ENCODE data around the gene CDC25C. TPM values are rescaled to one million over a fixed set of nuclear protein-coding genes. Genes with fewer than 3 reads are reported as not detected.
A peak's percentile ranks its signal among the peaks of the same experiment; 100 is the strongest.

CDC25C gene
- 1 to 10 TPM; 2.6 to 5.5 (median 4.0) TPM for polyA plus RNA-seq (ENCODE audit: insufficient read length in 10 of 10)
- long read RNA-seq, donor 1 = 0 reads
- long read RNA-seq, donor 2 = 0 reads
- long read RNA-seq, donor 3 = 0 reads
- long read RNA-seq, donor 4, partial matches to known transcripts = 0 of 1 reads
- long read RNA-seq, donor 4, other reads (novel, unspliced or antisense) = 0 of 1 reads
- long read RNA-seq, donor 5 = 0 reads
- long read RNA-seq, donor 6, partial matches to known transcripts = 223 of 234 reads
- long read RNA-seq, donor 6, other reads (novel, unspliced or antisense) = 11 of 234 reads
- long read RNA-seq, donor 7 = 0 reads
- long read RNA-seq, donor 8 = 0 reads
- long read RNA-seq, donor 9 = 0 reads

DNA sequence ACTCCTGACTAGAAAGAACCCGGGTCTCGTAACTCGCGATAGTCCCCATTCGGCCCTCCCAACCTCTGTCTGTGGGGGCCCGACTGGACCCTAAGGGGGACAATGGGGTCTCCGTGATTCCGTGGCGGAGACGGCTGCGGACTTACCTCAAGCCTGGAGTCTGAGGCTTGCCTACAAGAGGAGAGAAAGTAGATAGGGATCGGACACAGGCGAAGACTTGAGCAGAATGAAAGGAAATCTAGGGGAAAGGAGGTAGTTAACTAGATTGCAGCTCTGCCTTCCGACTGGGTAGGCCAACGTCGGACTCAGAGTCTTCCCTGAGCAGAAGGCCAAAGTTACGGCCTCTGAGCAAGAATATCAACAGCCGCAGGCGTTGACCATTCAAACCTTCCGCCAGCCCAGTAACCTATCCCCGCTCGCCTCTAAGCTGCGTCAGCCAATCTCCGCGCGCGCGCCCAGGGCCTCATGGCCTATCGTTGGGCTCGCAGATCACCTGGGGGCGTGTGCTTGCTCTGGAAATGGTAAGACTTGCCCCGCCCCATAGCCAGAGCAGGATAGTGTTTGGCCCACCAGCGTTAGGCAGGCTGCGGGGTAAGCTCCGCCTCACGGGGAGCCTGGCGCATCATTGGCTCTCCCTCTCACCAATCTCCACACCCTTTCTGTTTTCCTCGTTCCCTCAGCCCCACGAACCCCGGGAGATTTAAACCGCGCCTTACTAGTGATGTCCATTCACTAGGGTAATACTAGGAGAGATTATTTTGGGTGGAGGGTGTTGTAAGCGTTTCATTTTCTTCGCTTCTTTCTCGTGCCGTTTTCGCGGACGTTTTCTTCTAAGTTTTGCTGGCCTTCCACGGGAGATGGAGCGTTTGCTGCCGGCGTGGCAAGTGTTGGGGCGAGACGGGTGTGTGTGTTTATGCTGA lies at the start of gene CDC25C:
Gene CDC25C, minus strand, starts transcription at position 356 of the 920 bp plus-strand sequence. CDS start 624 bp downstream, outside the sequence.
- peak; percentile 98 to 99 (median 99) for DNase-seq

DNA sequence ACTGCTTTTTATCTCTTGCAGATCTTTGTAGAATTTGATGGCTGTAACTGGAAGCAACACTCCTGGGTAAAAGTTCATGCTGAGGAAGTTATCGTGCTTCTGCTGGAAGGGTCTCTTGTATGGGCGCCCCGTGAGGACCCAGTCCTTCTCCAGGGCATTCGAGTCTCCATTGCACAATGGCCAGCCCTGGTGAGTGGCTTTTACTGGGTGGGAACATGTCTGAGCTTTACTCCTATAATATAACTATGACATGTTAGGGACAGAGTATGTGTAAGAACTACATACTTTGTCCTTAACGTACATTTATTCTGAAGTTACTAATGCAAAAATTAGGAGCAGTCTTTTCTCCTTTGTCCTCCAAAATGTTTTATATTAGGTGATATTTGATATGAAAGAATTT lies 41.0 kb upstream of the CDC25C start:
- no peak for DNase-seq

DNA sequence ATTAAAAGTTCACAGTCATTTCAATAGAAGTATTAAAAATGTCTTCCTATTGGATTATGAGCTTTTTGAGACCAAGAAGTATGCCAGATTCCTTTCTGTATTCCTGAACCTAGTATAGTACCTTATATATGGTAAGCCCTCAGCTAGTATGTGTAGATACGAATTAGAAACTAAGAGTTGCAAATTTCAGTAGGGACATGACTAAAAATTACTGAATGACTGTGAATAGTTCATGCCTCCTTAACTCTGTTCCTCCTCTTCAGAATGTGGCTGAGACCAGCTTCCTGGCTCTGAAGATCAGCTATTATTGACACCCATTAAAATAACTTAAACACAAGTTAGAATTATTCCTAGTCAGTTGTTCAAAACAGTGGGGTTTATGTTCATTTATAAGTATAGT lies 40.6 kb upstream of the CDC25C start:
- DNase-seq = no peak

DNA sequence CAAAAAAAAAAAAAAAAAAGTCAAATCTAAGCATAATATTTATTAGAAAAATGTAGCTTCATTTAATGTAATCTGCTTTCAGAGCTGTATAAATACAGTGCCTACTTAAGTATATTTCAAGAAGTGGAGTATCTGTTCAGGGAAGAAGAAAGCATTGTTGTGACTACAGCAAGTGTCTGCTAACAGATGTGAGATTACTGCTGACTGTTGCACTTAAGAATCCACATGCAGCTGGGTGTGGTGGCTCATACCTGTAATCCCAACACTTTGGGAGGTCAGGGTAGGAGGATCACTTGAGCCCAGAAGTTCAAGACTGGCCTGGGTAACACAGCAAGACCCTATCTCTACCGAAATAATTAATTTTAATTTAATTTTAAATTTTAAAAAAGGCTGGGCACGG lies 39.9 kb upstream of the CDC25C start:
- DNase-seq = no peak

DNA sequence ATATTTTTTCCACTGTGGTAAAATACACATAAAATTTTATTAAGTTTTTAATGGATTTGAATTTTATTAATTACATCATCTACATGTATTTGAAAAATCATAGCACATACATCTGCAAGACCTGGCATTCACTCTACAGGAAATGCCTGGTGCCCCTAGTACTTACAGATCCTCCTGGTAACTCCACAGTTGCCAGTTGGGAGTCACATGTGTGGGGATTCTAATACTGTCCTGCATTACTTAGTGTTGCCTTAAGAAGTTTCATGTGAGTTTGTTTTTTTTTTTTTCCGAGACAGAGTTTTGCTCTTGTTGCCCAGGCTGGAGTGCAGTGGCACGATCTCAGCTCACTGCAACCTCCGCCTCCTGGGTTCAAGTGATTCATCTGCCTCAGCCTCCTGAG lies 38.9 kb upstream of the CDC25C start:
- no peak for DNase-seq

DNA sequence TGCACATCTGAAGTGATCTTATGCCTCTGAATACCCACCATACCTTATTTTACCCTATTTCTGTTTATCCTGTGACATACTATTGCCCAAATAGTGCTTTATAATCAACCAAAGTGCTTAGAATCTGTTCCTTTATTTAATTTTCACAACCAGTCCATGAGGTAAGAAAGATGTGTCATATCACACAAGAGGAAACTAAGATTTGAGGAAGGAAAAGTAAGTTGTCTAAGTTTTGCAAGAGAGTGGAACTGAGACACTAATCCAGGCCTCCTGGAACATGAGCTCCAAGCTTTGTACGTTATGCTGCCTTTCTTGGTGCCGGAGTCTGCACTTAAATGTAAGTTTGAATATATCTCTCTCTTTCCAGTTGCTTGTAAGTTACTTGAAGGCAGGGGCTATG lies 38.1 kb upstream of the CDC25C start:
- DNase-seq = peak in 1 of 3 donors; percentile 21

DNA sequence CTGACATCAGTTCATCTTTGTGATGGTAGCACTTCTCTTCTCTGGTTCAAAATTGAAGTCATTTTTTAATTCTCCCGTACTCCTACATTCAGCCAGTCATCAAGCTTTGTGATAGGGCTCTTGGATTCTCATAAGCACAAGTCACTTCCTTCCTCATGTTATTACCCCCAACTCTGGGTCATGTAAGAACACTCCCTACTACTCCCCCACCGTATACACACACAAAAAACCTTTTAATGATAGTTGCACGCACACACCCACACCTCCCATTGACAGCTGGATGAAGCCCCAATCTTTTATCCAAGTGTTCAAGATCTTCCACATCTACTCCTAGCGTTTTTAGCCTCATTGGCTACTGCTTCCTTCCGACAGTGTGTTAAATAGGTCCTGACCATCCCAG lies 37.7 kb upstream of the CDC25C start:
- DNase-seq = no peak

DNA sequence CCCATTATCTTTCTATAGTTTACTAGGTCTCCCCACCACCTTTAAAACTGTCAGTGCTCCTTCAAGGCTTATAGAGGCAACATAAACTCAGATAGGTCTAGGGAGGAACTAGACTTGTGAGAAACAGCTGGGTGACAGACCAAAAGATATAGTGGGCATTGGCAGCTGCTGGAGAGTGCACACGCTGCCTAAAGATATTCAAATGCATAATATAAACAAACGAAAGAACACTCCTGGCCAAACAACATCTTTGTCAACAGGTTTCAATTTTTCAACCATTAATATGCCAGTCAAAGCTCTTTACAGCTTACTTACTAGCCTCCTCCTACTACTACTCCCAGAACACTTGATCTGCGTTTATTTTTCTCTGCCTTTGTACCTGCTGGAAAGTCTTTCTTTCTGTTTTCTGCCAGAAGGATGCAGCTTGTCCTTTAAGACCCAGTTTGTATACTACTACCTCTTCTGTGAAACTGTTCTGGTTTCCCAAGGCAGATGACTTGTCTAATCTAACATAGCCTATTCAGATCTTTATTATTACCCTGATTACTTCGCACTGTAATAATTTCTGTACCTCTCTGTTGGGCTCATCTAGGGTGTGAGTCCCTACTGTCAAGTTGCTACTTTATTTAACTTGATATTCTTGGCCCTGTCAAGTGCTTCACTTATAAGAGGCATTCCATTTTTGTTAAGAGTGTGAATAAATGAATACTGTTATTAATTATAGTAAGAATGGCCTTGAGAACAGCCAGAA lies 35.2 kb upstream of the CDC25C start:
- DNase-seq = no peak

DNA sequence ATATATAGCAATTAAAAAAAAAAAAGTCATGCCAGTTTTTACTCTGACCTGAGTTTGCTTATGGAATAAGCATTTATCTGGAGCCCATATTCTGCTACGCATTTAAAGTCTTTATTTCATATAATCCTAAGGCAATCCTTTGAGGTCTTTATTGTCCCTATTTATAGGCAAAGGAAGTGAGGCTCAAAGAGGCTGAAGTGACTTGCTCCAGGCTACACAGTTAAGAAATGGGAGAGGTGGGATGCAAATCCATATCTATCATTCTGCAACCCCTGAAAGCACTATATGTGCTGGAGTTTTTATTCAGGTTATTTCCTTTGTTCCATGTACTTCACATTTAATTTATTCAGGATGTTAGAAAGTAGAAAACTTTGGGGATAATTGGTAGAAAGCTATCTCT lies 33.0 kb upstream of the CDC25C start:
- no peak for DNase-seq

DNA sequence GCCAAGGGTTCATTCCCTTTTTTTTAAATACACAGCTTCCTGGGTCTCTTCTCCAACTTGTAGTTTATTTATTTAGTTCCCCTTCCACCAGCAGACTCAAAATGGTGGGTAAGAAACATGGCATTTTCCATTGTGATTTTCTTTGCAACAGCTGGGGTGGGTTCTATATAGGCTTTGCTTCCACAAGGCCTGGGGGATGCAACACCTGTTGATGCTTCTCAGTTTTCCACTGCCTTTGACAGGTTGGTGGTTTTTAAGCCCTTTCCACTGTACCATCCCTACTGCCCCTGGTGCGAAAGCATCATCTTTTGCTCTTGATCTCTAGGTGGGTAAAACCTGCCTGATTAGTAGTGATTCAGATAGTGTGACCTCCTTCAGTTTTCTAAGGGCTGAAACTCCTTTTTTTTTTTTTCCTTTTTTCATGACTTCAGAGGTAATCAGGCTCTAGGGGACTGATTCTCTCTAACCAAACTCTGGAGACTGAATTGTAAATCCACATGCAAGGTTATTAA lies 29.4 kb upstream of the CDC25C start:
- DNase-seq = no peak

DNA sequence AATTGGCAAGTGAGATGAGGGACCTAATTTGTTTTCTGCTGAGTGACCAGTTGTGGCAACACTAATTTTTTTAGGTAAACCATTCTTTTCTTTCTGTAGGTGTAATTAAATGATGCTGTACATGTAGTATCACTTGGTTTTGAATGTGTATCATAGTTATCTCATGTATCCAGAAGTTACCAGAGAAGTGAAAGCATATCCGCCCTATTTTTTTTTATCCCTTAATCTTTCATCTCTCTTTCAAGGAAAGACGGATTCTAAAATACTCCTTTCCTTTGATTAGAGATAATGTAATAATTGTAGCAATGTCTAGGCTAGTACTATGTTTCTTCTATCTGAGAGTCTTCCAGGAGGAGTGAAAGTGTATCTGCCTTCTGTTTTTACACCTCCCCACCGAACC lies 28.0 kb upstream of the CDC25C start:
- no peak for DNase-seq

DNA sequence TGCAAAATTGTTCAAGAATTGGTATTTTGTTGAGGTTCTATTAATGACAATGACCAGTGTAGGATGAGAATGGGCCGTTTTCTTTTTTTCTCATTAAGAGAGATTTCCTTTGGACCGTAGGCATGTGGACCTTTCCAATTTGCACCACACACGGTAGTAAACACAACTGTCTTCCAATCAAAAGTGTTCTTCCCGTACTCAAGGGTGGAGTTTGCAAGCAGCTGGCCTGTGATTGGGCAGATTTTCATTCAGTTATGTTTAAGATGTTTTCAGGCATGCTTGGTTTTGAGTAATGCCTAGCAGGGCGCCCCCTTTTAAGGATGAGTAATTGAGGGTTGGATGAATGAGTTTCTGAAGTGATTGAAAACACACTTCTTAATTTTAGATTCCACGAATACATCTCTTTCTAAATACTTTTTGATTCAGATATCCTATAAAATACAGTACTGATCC lies 23.3 kb upstream of the CDC25C start:
- peak in 1 of 3 donors; percentile 55 for DNase-seq

DNA sequence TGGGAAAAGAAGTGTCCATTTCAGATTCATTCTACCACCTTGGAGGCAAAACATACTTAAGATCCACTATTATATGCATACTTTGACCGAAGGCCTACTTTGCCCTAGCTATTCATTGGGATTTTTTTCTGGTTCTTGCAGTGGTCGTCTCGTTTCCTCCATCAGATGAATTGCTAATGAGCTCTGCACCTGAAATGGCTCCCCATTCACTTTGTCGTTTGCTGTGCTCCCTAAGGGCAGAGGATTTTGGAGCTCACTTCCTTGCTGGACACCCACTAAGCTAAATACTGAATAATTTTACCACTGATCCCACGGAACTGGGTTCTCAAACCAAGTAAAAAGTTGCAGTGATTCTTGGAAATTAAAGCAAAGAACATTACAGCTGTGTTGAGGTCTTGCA lies 22.8 kb upstream of the CDC25C start:
- DNase-seq = peak in 1 of 3 donors; percentile 27

DNA sequence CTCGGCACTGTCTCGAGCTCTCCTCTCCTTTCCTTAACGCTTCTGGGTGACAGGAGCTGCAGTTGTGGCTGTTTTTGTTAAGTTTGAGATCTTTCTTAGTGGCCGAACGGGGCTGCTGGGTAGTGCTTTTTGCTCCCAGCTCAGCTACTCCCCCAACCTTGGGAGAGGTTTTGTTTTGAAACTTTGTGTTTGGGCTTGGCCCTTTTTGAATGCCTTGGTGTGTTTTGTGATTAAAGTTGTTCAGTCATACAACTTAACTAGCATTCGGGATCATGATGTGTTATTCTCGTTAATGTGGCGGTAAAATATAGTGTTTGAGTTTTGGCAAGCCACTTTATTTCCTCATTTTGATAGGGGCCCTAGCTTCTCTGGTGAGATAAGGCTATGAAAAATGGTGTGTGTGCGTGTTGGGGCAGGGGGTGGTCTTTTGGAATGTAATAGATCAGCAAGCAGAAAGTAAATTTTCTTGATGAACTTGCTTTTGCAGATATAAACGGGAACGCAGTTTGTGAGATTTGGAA lies 22.0 kb upstream of the CDC25C start:
- DNase-seq = peak in 1 of 3 donors; percentile 67

DNA sequence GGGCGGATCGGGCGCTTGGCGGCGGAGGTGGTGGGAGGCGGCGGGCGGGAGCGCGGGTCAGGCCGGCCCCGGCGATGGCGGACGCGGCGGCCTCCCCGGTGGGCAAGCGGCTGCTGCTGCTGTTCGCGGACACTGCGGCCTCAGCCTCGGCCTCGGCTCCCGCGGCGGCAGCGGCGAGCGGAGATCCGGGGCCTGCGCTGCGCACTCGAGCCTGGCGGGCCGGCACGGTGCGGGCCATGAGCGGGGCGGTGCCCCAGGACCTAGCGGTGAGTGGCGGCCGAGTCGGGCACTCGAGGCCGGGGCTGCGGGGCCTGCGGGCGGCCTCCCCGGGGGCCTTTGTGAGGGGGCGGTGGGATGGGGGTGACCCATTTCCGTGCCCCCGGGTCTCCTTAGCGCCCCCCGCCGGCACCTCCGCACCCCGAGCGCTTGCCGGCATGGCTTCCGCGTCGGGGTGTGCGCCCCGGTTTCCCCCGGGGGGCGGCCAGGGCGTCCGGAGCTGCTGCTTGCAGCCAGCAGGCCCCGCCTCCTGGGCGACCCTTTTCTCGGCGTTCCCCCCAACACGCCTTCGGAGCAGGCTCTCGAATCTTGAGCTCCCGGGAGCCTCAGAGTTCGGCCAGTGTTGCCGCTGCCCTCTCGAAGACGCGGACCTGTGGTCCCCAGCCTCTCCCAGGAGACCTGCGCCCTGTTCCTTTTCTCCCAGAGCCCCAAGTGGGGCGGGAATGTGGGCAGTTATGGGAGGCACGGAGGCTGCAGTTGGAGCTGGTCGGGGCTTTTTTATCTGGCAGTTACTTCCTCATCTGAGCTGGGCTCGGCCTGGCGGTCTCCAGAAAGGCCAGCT lies 21.3 kb upstream of the CDC25C start:
- DNase-seq = peak; percentile 55 to 92 (median 76)

DNA sequence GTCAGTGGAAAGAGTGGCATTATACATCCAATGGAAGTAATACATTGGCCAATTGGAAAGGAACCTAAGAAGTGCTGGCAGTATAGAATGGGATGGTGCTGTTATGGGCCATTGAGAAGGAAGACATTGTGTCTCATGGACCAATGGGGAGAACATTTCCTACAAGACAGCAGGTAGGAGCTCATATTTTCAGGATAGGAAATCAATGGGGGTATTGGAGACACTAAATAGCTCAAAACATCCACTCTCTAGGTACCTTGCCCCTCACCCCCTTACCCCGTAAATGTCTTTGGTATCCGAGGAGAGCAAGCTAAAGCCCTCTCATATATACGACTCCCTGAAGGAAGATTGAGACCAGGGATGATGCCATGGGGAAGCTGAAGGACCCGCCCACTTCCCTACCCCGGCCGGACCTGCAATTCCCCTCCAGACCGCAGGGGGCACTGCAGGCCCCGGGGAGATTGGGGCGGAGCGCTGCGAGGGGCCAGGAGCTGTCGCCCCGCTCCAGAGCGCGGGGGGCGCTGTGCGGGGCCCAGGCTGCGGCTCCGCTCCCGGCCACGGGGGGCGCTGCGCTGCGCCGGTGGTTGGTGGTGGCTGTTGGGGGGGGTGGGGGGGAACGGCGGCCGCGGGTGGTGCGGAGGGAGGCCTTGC lies 20.6 kb upstream of the CDC25C start, which contains the start of gene KDM3B:
Gene KDM3B, plus strand, starts transcription at position 615 of the 651 bp plus-strand sequence. CDS start 111 bp downstream, outside the sequence.
- DNase-seq = peak; percentile 85 to 93 (median 92)

DNA sequence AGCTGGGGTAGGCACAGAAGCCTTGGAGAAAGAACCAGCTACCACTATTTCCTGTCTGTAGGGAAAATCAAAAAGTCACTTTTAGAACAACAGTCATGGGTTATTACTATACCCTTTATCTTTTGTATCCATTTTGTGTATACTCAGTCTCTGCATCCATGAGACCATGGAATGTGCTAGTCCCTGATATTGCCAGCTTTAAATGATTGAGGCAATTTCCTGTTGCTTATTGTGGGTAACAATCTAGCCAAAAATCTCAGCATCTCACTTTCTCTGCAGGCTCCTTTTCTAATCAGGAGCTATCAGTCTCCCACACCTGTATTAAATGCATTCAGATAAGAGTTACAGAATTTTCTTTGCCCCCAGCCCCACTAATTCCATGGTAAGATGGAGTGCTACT lies 19.9 kb upstream of the CDC25C start:
- DNase-seq = no peak

DNA sequence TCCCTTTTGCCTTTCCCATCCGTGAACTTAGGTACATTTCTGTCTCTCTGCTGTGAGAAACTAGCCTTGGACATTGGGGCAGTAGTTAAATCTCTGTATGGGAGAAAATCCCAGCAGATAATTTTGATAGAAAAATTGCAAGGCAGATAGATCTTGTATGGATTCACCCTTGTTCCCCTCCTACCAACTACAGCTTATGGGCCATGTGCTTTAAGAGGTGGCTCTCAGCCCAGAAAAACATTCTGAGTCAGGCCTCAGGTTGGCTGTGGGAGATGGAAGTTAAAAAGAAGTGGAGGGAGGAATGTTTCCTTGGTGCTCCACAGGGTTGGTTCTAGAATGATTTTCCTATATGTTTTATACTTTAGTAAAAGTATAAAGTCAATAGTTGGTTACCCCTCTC lies 19.5 kb upstream of the CDC25C start:
- no peak for DNase-seq

DNA sequence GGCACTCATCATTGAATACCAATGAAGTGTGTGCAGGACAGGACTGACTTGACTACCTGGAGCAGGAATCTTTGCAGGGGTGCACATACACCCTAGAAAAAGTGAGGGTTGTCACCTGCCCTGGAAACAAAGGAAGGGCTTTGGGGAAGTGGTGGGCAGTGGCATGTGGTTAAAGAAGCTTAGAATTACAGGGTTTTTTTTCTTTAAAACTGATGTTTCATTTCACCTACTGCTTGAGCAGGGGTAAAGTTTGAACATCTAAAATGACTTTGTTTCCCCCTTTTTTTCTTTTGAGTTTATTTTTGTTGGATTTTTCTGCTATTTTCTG lies 18.9 kb upstream of the CDC25C start:
- DNase-seq = no peak

All from muscle of back (tissue), 13 donors.